GM23338 (cell line): ENCODE measurements around the gene NDUFA13. TPM values are rescaled to one million over a fixed set of nuclear protein-coding genes. Genes with fewer than 3 reads are reported as not detected.

Experiments
- CREB1 ChIP-seq: fragments of 250-450 bp; sonication (Bioruptor Pico); IDR thresholded peaks from 2 replicates; pipeline ENCODE4 v1.5.0; 2020; ENCODE audit warnings: low read depth, mild to moderate bottlenecking, moderate library complexity
- CTCF ChIP-seq, 2 experiments: fragments of 200-600 bp in 1 of 2; sonication (generic) in 1 of 2; conservative IDR thresholded peaks; 2 replicates each; pipeline versions ENCODE4 v1.5.1 to v1.6.1; 2016 to 2017; ENCODE audit warnings: antibody characterized with exemption in 2 of 2, low read depth in 2 of 2, mild to moderate bottlenecking in 2 of 2, moderate library complexity in 1 of 2
- ETS1 ChIP-seq: IDR thresholded peaks from 2 replicates; pipeline ENCODE4 v1.6.1; 2016; ENCODE audit warnings: antibody characterized with exemption
- EZH2 ChIP-seq: fragments of 200-600 bp; sonication (generic); IDR thresholded peaks from one replicate; pipeline ENCODE4 v1.8.0; 2017; ENCODE audit warnings: antibody characterized with exemption, mild to moderate bottlenecking, low read depth; ENCODE audit not compliant: unreplicated experiment
- EZH2phosphoT487 ChIP-seq: fragments of 200-600 bp; sonication (generic); IDR thresholded peaks from one replicate; pipeline ENCODE4 v1.8.1; 2018; ENCODE audit warnings: antibody characterized with exemption; ENCODE audit not compliant: unreplicated experiment
- JUNB ChIP-seq: IDR thresholded peaks from one replicate; pipeline ENCODE4 v1.6.1; 2016; ENCODE audit warnings: antibody characterized with exemption; ENCODE audit not compliant: unreplicated experiment
- NANOG ChIP-seq: IDR thresholded peaks from 2 replicates; pipeline ENCODE4 v1.6.1; 2016; ENCODE audit warnings: antibody characterized with exemption, borderline replicate concordance
- POLR2AphosphoS5 ChIP-seq: IDR thresholded peaks from 2 replicates; pipeline ENCODE4 v1.6.1; 2016; ENCODE audit warnings: antibody characterized with exemption, low read depth
- REST ChIP-seq: IDR thresholded peaks from one replicate; pipeline ENCODE4 v1.6.1; 2018; ENCODE audit warnings: antibody characterized with exemption; ENCODE audit not compliant: unreplicated experiment
- ZNF114 ChIP-seq: fragments of 250-450 bp; sonication (Bioruptor Pico); IDR thresholded peaks from 2 replicates; pipeline ENCODE4 v1.5.0; 2020; ENCODE audit warnings: mild to moderate bottlenecking, moderate library complexity
- ZNF331 ChIP-seq: fragments of 250-450 bp; sonication (Bioruptor Pico); IDR thresholded peaks from 2 replicates; pipeline ENCODE4 v1.5.0; 2020; ENCODE audit warnings: low read depth, mild to moderate bottlenecking, moderate library complexity
- ZNF462 ChIP-seq: fragments of 250-450 bp; sonication (Bioruptor Pico); IDR thresholded peaks from 2 replicates; pipeline ENCODE4 v1.5.0; 2020; ENCODE audit warnings: mild to moderate bottlenecking, moderate library complexity
- polyA plus RNA-seq: library from polyadenylated mRNA; unstranded; fragments of >200 nt; fragmentation: Nextera tagmentation; extraction: Ambion mirVana; gene quantifications from 2 replicates; pipeline ENCODE4 v1.2.1, GENCODE V29; 2016
- total RNA-seq: library from RNA; depleted of rRNA; stranded (reverse); fragments of >200 nt; shearing (Covaris generic); gene quantifications from 2 replicates; pipeline ENCODE4 v1.2.3, GENCODE V29; 2014

The NDUFA13 gene
- total and polyA plus RNA-seq, 2 experiments from 2014 or later: 143 to 598 TPM

GRCh38 chr19:19533841-19534240 lies 17.8 kb downstream of the NDUFA13 start (continued):
- no peak for TF ChIP-seq ZNF462 (CRISPR knock-in tag)
- TF ChIP-seq EZH2: no peak
- TF ChIP-seq ZNF114 (CRISPR knock-in tag): no peak
- TF ChIP-seq ZNF331 (CRISPR knock-in tag): no peak
- TF ChIP-seq POLR2AphosphoS5: no peak
- TF ChIP-seq REST: no peak
- no peak for TF ChIP-seq NANOG
- no peak for TF ChIP-seq JUNB
- no peak for TF ChIP-seq ETS1
- no peak for TF ChIP-seq EZH2phosphoT487
- no peak; a peak in 1 of 4 replicates for TF ChIP-seq CTCF (conservative IDR thresholded peaks at IDR 0.05; ENCODE audit: low read depth in 2 of 2)
- no peak for TF ChIP-seq CREB1 (CRISPR knock-in tag)
